Endodermal cell (in vitro differentiated cells): Measurements from ENCODE around the gene TSPO2. TPM values are rescaled to one million over a fixed set of nuclear protein-coding genes. Genes with fewer than 3 reads are reported as not detected.

Experiments used
- DNase-seq: peaks from one replicate; pipeline ENCODE4 v3.0.0-alpha.2; 2017
- H3K27ac ChIP-seq: 2 replicates; pipeline ENCODE4 v1.5.1; 2013; ENCODE audit warnings: mild to moderate bottlenecking, low read depth, low read length, moderate library complexity
- H3K27me3 ChIP-seq: 2 replicates; pipeline ENCODE4 v1.6.1; 2013; ENCODE audit warnings: mild to moderate bottlenecking, low read length, moderate library complexity; ENCODE audit not compliant: insufficient read depth, control insufficient read depth, poor library complexity, severe bottlenecking
- H3K36me3 ChIP-seq: 2 replicates; pipeline ENCODE4 v1.7.0; 2013; ENCODE audit warnings: mild to moderate bottlenecking, low read length, moderate library complexity; ENCODE audit not compliant: control insufficient read depth, insufficient read depth
- H3K4me1 ChIP-seq: one replicate; pipeline ENCODE4 v1.7.0; 2013; ENCODE audit warnings: low read length; ENCODE audit not compliant: control insufficient read depth, insufficient read depth
- H3K4me3 ChIP-seq: 2 replicates; pipeline ENCODE4 v1.5.1; 2013; ENCODE audit warnings: mild to moderate bottlenecking, low read length, moderate library complexity
- H3K9ac ChIP-seq: 2 replicates; pipeline ENCODE4 v1.6.1; 2013; ENCODE audit warnings: mild to moderate bottlenecking, low read length, moderate library complexity; ENCODE audit not compliant: poor library complexity, severe bottlenecking; ENCODE audit errors: extremely low read depth
- H3K9me3 ChIP-seq: 2 replicates; pipeline ENCODE4 v1.6.1; 2013; ENCODE audit warnings: mild to moderate bottlenecking, low read length, moderate library complexity; ENCODE audit not compliant: control insufficient read depth
- H3K27ac Mint-ChIP-seq: 2 replicates; pipeline ENCODE4 v1.8.0; 2020; ENCODE audit warnings: mixed read lengths
- H3K27me3 Mint-ChIP-seq: 2 replicates; pipeline ENCODE4 v1.8.0; 2021; ENCODE audit warnings: mild to moderate bottlenecking, mixed read lengths; ENCODE audit not compliant: insufficient read depth
- H3K36me3 Mint-ChIP-seq: 2 replicates; pipeline ENCODE4 v1.8.0; 2020; ENCODE audit warnings: low read depth, mixed read lengths
- H3K4me1 Mint-ChIP-seq: 2 replicates; pipeline ENCODE4 v1.8.0; 2020; ENCODE audit warnings: mixed read lengths
- H3K4me3 Mint-ChIP-seq: 2 replicates; pipeline ENCODE4 v1.8.0; 2020; ENCODE audit warnings: mild to moderate bottlenecking, moderate library complexity, mixed read lengths
- H3K9me3 Mint-ChIP-seq: 2 replicates; pipeline ENCODE4 v1.8.0; 2020; ENCODE audit warnings: mild to moderate bottlenecking, mixed read lengths
- WGBS, 2 experiments: methylation state at CpG; one replicate each; pipeline versions ENCODE4 v1.1.5 to v1.1.7; 2013; ENCODE audit warnings: missing lambda C conversion rate in 2 of 2, mixed read lengths in 1 of 2; ENCODE audit not compliant: insufficient coverage in 1 of 2, insufficient read length in 1 of 2; 5-methylcytosine and 5-hydroxymethylcytosine counted together
- total RNA-seq, 2 donors: library from RNA; stranded (reverse); fragmentation: NEBNext Ultra II Directional in 1 of 2; extraction: Animal tissue kit (Norgen Biotek cat#: 25700) in 1 of 2; gene quantifications; 2 replicates in 1 of 2; 3 replicates in 1 of 2; pipeline ENCODE4 v1.2.1, GENCODE V29; 2021
- TF ChIP-seq, protein P1 (sequence below): fragments of 200-600 bp; sonication (generic); conservative IDR thresholded peaks from 2 replicates; pipeline ENCODE4 v1.5.0; 2021; ENCODE audit warnings: antibody characterized with exemption, mild to moderate bottlenecking

Gene TSPO2
- total RNA-seq, 2 donors from 2014 or later, result not detected

DNA sequence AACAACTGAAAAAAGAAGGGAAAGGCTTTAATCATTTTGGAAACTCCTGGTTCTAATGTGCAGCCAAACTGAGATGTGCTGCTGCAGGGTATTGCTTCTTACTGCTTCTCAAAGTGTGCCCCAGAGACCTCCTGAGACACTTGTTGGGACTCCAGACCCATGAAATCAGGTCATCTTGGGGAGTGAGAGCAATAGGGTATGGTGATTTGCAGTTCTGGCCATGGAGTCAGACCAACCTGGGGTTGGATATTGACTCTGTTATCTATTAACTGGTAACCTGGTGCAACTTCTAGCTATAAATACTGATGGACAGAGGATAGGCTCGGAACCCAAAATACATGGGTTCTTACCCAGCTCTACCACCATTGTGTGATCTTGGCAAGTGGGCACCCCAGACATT lies 3.8 kb downstream of the TSPO2 start:
- Histone ChIP-seq H3K4me3 (no peak overlapping the region), H3K9me3 (no peaks in the 10 kb centered on the region), H3K36me3 (no peaks in the 10 kb centered on the region), H3K4me1 (peaks cover 5% of the 10 kb centered on the region), H3K27ac (no peak overlapping the region), H3K27me3 (no peaks in the 10 kb centered on the region), H3K9ac (no peak overlapping the region)
- Mint-ChIP-seq H3K27me3 (no peaks in the 10 kb centered on the region), H3K27ac (no peak overlapping the region), H3K4me3 (no peak overlapping the region), H3K9me3 (no peaks in the 10 kb centered on the region), H3K4me1 (peaks cover 12% of the 10 kb centered on the region), H3K36me3 (peaks cover 2% of the 10 kb centered on the region)
- WGBS, 2 experiments, result 86 to 100% methylated on average over 1 of the region's 1 CpG
- no peak for DNase-seq
- TF ChIP-seq, protein P1, sequence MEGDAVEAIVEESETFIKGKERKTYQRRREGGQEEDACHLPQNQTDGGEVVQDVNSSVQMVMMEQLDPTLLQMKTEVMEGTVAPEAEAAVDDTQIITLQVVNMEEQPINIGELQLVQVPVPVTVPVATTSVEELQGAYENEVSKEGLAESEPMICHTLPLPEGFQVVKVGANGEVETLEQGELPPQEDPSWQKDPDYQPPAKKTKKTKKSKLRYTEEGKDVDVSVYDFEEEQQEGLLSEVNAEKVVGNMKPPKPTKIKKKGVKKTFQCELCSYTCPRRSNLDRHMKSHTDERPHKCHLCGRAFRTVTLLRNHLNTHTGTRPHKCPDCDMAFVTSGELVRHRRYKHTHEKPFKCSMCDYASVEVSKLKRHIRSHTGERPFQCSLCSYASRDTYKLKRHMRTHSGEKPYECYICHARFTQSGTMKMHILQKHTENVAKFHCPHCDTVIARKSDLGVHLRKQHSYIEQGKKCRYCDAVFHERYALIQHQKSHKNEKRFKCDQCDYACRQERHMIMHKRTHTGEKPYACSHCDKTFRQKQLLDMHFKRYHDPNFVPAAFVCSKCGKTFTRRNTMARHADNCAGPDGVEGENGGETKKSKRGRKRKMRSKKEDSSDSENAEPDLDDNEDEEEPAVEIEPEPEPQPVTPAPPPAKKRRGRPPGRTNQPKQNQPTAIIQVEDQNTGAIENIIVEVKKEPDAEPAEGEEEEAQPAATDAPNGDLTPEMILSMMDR, result no peak

DNA sequence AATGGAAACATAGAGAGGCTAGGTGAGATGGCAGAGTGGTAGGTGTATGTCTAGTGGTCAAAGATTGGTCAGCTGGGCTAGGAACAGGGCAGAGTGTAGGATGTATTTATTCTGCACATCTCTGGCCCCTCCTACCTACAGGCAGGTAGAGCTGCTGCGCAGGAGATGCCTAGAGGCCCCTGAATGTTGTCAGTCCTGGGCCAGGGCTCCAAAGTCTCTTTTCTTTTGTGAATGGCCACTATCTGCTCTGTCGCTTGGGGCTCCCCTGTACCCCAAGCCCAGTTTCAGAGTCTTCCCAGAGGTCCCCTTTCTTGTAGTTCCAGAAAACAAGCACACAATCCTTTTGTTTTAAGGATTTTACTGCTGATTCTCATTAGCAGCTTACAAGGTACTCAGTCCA lies 5.0 kb downstream of the TSPO2 start:
- WGBS, 2 experiments, result 95 to 100% methylated on average over 2 of the region's 2 CpGs
- Histone ChIP-seq H3K9me3 (no peaks in the 10 kb centered on the region), H3K4me1 (peaks cover 5% of the 10 kb centered on the region), H3K4me3 (no peak overlapping the region), H3K27ac (no peak overlapping the region), H3K27me3 (no peaks in the 10 kb centered on the region), H3K36me3 (no peaks in the 10 kb centered on the region), H3K9ac (no peak overlapping the region)
- no peaks in the 10 kb centered on the region for H3K27me3 Mint-ChIP-seq
- peaks cover 21% of the 10 kb centered on the region for H3K4me1 Mint-ChIP-seq
- no peak overlapping the region for H3K4me3 Mint-ChIP-seq
- DNase-seq, result no peak
- H3K27ac Mint-ChIP-seq, result no peak overlapping the region
- TF ChIP-seq, protein P1, result no peak
- H3K36me3 Mint-ChIP-seq, result peaks cover 2% of the 10 kb centered on the region
- no peaks in the 10 kb centered on the region for H3K9me3 Mint-ChIP-seq

DNA sequence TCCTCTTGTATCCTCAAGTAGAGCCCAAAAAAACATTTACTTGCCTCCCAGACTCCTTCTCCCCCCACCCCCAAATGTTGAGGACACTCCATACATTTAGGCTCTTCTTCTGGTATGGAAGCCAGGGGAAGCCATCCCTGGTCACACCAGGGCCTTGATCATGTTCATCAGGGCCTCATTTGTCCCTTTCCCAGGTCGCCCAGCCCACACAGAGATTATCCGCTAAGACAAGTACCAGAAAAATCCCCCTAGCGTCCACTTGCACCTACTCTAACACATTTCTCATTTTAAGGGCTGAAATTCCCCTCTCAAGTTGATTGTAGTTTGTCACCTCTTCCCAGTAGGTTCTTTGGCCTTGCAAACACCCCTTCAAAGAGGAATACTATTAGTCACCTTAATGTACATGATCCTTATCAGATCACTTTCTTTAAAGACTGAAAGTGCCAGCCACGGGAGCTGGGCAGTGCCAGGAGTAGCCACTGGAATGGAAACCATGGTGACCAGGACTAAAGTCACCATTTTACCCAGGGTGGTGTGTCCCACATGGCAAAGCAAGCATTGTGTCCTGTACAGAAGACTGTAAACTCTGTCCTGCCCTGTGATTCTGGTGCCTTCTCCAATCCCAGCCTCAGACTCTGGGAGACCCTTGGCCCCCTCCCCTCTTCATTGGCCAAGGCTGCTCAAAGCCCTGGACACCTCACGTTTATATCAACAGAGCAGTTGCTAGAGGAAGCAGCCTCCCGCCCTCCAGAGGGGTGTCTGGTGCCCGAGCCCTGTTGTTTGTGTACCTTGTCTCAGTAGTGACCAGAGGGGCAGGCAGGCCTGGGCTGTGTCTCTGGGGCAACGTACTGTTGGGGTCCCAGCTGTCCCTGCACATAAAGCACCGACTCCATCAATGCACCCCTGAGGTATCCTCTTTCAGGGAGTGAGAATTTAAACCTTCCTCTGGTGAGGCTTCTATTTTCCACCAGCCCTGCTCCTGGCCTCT lies 5.8 kb downstream of the TSPO2 start:
- 88 to 100% methylated on average over 2 to 9 of the region's 9 CpGs for WGBS, 2 experiments
- H3K36me3 Mint-ChIP-seq, result peaks cover 2% of the 10 kb centered on the region

More for the DNA sequence above, 5.8 kb downstream of the TSPO2 start:
- no peaks in the 10 kb centered on the region for H3K27me3 ChIP-seq
- no peaks in the 10 kb centered on the region for H3K27me3 Mint-ChIP-seq
- H3K27ac Mint-ChIP-seq, result no peak overlapping the region
- TF ChIP-seq, protein P1, result no peak
- no peak for DNase-seq
- no peak overlapping the region for H3K4me3 Mint-ChIP-seq
- H3K9me3 ChIP-seq, result no peaks in the 10 kb centered on the region
- no peak overlapping the region for H3K27ac ChIP-seq
- H3K4me1 ChIP-seq, result peaks cover 9% of the 10 kb centered on the region
- no peaks in the 10 kb centered on the region for H3K9me3 Mint-ChIP-seq
- no peaks in the 10 kb centered on the region for H3K36me3 ChIP-seq
- no peak overlapping the region for H3K9ac ChIP-seq
- H3K4me3 ChIP-seq, result no peak overlapping the region
- peaks cover 27% of the 10 kb centered on the region for H3K4me1 Mint-ChIP-seq
